NK-92 (cell line): ENCODE data around the gene BRIX1.
"Not testable (repeated sequence)": the region's sequence is repeated elsewhere in the genome, so short reads cannot be mapped to it uniquely, and the experiment has no call there.

Experiments
- DNase-seq: peaks from one replicate; lab custom pipeline; 2025; ENCODE audit not compliant: unreplicated experiment; lab: John Stamatoyannopoulos, UW

The BRIX1 gene

DNA sequence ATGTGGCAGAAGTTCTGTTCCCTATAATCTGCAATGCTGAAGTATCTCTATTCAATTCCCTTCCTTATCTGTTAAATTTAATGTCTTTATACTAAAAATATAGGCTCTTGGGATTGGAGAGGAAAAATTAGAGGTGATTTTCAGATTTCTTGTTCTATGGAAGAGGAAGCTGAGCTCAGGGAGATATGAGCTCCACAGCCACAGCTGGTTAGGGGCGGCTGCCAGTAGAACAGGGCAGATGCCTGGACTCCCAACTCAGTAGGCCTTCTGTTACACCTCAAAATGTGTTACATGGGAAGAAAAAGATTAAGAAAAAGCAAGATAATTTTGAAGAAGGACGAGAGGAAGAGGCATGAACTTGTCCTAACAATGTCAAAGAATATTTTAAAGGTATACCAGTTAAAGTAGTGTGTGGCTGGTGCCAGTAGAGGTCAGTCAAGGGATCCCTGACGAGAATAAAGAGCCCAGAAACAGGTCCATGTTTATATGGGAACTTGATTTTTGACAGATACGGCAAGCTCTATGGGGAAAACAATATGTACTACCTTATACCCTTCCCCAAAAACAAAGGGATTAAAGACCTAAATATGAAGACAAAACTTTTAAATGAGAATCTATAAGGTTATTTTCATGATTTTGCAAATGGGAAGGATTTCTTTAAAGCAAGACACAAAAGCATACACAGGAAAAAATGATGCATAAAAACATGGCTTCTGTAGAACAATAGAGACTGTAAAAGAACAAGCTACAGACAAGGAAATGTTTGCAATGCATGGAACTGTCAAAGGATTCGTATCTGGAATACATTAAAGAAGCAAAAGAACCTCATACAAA is 42.6 kb downstream of the BRIX1 start:
- DNase-seq = no peak

DNA sequence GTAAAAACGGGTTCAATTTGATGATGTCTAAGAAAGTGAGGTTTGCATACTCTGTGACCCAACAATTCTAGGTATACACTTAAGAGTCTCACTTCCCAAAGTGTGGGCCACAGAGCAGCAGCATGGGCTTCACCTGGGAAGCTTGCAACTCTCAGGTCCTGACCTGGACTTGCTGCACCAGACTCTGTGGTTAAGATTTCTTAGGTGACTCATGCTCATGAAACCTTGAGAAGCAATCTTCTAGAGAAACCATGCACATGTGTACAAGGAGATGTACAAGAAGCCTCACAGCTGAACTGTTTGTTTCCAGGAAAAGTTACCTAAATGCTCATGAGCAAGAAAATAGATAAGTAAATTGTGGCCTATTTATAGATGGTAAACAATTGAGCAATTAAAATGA is 43.8 kb downstream of the BRIX1 start:
- DNase-seq = no peak

DNA sequence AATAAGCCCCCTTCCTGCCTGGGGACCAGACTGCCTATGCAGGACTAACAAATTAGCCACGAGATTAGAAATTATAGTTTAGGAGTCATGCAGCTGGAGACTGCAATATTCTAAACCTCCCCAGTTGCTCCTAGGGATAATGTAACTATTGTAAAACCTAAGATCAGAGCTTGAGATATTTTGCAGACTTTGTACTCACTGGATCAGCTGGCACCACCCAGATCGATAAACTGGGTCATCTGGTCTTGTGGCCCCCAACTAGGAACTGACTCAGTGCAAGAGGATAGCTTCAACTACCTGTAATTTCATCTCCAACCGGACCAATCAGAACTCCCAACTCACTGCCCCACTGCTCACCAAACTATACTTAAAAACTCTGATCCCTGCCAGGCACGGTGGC is 52.0 kb downstream of the BRIX1 start:
- DNase-seq = no peak

DNA sequence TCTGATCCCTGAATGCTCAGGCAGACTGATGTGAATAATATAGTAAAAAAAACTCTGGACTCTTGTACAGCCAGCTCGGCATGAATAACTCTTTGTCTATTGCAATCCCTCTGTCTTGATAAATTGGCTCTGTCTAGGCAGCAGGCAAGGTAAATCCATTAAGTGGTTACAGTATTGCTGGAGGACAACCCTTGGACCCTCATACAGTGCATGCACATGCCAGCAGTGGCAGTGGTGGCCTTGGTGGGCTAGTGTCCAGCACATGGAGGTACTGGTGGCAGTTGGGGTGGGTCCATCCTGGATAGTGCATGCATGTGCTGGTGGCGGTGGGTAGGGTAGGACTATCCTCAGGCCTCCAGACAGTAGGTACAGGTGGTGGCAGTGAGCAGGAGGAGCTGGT is 52.7 kb downstream of the BRIX1 start:
- DNase-seq = no peak

DNA sequence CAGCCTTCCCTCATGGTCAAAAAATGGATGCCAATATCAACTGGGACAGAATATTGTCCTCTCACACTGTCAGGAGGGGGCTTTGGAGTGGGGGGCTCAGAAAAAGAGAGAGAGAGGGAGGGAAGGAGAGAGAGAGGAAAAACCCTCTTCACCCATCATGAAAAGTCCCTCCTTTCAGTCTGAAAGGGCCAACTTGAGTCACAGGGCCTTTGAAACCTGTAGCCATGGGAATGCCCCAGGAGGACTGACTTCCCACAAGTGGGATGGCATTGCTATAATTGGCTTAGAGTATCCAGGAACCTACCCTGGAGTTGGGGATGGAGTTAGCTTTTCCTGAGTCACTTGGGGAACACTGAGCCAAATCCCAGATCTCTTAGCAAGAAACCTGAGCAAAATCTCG is 55.0 kb downstream of the BRIX1 start:
- DNase-seq = no peak

DNA sequence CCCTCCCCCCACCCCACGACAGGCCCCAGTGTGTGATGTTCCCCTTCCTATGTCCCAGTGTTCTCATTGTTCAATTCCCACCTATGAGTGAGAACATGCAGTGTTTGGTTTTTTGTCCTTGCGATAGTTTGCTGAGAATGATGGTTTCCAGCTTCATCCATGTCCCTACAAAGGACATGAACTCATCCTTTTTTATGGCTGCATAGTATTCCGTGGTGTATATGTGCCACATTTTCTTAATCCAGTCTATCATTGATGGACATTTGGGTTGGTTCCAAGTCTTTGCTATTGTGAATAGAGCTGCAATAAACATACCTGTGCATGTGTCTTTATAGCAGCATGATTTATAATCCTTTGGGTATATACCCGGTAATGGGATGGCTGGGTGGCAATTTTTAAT is 56.1 kb downstream of the BRIX1 start:
- not testable (repeated sequence) for DNase-seq
